ENCODE measurements around the gene CEACAM20.
"Not testable (repeated sequence)": the region's sequence is repeated elsewhere in the genome, so short reads cannot be mapped to it uniquely, and the experiment has no call there.

The CEACAM20 gene

GRCh38 chr19:44529536-44529935, at the start of gene CEACAM20:
CEACAM20 (minus strand) TSS chr19:44529675; CDS start chr19:44529509, 166 bp downstream.
- DNase-seq (ENCODE audit: low spot score): no peak

- DNase-seq (ENCODE audit: low spot score): no peak
Observed at GRCh38 chr19:44577566-44577874, 48.0 kb upstream of the CEACAM20 start.

DNA sequence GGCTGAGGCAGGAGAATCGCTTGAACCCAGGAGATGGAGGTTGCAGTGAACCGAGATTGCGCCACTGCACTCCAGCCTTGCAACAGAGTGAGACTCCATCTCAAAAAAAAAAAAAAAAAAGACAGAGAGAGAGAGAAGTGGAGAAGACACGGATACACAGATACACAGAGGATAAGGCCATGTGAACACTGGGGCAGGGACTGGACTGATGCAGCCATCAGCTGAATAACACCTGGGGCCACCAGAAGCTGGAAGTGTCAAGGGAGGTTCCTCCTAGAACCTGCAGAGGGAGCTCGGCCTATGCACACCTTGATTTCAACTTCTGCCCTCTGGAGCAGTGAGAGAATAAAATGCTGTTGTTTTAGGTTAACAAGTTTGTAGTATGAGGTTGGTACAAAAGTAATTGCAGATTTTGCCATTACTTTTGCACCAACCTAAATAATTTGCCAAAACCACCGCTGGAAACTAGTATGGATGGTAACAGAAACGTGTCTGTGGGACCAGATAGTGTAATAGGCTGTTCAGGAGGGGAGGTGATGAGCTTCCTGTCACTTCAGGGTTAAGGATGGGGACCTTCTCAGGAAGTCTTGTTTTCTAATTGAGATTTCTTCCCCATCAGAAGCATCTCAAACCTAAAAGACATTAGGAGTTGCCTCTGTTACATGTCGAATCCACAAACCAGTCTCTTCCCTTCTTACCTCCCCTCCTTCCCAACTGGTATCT, 47.5 kb upstream of the CEACAM20 start:
- DNase-seq (ENCODE audit: low spot score): no peak

- DNase-seq (ENCODE audit: low spot score): no peak
Observed at GRCh38 chr19:44575116-44575700, 45.7 kb upstream of the CEACAM20 start.

DNA sequence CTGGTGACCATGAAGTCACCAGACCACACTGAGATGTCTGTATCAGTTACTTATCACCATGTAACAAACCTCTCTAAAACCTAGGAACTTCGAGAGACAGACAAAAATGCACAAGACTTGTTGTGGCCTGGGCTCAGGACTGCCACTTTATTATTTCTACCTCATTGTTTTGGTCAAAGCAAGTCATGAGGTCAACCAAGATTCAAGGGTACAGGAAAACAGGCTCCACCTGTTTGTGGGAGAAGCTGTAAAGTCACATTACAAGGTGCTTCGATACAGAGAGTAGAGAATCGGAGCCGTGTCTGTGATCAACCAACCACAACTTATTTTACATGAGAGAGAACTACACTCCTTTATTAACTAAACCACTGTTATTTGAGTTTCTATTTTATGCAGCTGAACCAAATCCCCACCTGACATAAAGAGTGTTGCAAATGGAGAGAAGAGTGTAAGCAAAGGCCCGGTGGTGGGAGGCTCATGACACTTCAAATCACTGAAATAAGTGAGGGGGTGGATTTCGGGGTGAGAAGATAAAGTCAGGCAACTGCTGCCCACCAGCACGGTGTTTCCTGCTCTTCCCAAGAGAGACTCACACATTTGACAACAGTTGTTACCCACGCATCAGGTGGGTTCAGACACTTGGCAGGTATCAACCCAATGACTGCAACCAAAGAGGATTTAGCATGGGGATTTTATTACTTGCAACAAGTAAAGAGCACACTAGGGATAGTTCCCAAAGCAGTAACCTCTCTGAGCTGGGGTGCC, 44.9 kb upstream of the CEACAM20 start:
- no peak for DNase-seq (ENCODE audit: low spot score)

GRCh38 chr19:44573627-44574026, 44.2 kb upstream of the CEACAM20 start:
- no peak for DNase-seq (ENCODE audit: low spot score)

- no peak for DNase-seq (ENCODE audit: low spot score)
Observed at GRCh38 chr19:44573183-44573582, 43.7 kb upstream of the CEACAM20 start.

GRCh38 chr19:44572581-44572900, 43.1 kb upstream of the CEACAM20 start:
- DNase-seq (ENCODE audit: low spot score): no peak

GRCh38 chr19:44571830-44572580, 42.5 kb upstream of the CEACAM20 start:
- DNase-seq (ENCODE audit: low spot score): no peak

DNA sequence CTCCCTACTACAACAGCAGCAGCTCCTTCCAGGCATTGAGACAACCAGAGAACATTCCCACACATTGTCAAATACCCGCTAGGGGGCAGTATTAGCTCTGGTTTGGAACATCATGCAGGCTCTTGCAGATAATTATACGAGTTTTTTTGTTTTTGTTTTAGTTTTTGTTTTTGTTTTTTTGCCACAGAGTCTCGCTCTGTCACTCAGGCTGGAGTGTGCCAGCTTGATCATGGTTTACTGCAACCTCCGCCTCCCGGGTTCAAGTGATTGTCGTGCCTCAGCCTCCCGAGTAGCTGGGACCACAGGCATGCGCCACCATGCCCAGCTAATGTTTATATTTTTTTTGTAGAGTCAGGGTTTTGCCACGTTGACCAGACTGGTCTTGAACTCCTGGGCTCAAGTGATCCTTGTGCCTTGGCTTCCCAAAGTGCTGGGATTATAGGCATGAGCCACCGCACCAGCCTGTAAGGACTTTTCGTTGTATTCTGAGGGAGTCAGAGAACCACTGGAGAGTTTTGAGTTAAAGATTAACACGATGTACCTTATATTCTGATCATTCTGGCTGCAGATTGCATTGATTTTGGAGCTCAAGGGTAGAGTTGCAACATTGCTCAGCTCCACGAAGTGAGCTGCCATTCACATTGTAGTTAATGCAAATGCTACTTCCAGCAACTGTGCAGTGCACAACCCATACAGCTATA, 41.7 kb upstream of the CEACAM20 start:
- peak; percentile 55 for DNase-seq (ENCODE audit: low spot score)

- no peak for DNase-seq (ENCODE audit: low spot score)
Observed at GRCh38 chr19:44570603-44570983, 41.1 kb upstream of the CEACAM20 start.

GRCh38 chr19:44567745-44568144, 38.3 kb upstream of the CEACAM20 start:
- no peak for DNase-seq (ENCODE audit: low spot score)

GRCh38 chr19:44566984-44567383, 37.5 kb upstream of the CEACAM20 start:
- no peak for DNase-seq (ENCODE audit: low spot score)

GRCh38 chr19:44563086-44563655, 33.7 kb upstream of the CEACAM20 start:
- not testable (repeated sequence) for DNase-seq (ENCODE audit: low spot score)

DNA sequence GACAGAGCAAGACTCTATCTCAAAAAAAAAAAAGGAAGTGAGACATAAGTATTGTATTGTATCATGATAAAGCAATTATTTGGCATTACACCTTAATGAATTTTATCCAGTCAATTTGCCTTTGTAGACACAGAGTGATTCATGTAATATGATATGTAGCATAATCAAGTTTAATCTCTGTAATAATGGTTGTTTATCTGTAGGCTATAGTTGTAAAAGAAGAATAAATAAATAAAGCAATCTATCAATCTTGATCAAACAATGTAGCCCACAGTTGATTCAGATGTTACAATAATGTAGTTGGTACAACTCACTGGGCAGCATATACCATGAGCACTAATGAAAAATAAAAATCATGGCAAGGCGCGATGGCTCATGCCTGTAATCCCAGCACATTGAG, 28.5 kb upstream of the CEACAM20 start:
- no peak for DNase-seq (ENCODE audit: low spot score)

GRCh38 chr19:44554641-44555246, 25.3 kb upstream of the CEACAM20 start:
- DNase-seq (ENCODE audit: low spot score): no peak

- DNase-seq (ENCODE audit: low spot score): no peak
Observed at GRCh38 chr19:44553478-44554171, 24.1 kb upstream of the CEACAM20 start.

DNA sequence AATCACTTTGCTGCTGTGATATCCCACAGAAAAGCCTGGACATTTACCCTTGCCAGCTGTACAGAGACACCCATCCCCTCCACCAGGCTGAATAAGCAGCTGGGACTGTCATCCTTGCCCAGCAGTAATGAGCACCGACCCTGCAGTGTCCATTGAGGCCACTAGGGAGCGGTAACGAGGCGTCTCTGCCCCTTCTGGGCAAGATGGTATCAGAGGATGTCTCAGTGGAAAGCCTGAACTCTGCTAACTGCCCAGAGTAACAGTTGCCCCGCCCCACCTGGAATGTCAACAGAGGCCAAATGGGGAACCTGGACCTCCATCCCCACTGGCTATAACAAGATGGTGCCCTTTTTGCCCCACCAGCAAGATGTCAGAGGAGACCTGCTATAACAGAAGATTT, 22.8 kb upstream of the CEACAM20 start:
- no peak for DNase-seq (ENCODE audit: low spot score)

GRCh38 chr19:44551850-44552249, 22.4 kb upstream of the CEACAM20 start:
- no peak for DNase-seq (ENCODE audit: low spot score)

GRCh38 chr19:44550976-44551375, 21.5 kb upstream of the CEACAM20 start:
- DNase-seq (ENCODE audit: low spot score): not testable (repeated sequence)

DNA sequence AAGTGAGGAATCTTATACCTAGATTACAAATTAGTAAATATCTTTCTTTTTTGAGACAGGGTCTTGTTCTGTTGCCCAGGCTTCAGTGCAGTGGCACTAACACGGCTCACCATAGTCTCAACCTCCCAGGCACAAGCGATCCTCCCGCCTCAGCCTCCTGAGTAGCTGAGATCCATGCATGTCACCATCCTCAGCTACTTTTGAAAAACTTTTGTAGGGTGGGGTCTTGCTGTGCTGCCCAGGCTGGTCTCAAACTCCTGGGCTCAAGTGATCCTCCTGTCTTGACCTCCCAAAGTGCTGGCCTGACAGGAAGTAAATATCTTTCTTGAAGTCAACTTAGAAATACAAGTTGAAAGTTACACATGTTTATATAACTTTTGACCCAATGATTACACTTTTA, 20.0 kb upstream of the CEACAM20 start:
- DNase-seq (ENCODE audit: low spot score): no peak
